Chondrocyte (in vitro differentiated cells): Measurements from ENCODE around the gene SEC24D. TPM values are rescaled to one million over a fixed set of nuclear protein-coding genes. Genes with fewer than 3 reads are reported as not detected.

ENCODE experiments used
- DNase-seq: peaks from one replicate; pipeline ENCODE4 v3.0.0; 2021; ENCODE audit warnings: mixed read lengths, low spot score
- H3K27ac Mint-ChIP-seq: one replicate; pipeline ENCODE4 v1.8.0; 2021; ENCODE audit warnings: mild to moderate bottlenecking, moderate library complexity, mixed read lengths; ENCODE audit not compliant: unreplicated experiment
- H3K27me3 Mint-ChIP-seq: 2 replicates; pipeline ENCODE4 v1.8.0; 2021; ENCODE audit warnings: low read depth, mixed read lengths
- H3K36me3 Mint-ChIP-seq: 2 replicates; pipeline ENCODE4 v1.8.0; 2021; ENCODE audit warnings: low read depth, mixed read lengths
- H3K4me1 Mint-ChIP-seq: 2 replicates; pipeline ENCODE4 v1.8.0; 2021; ENCODE audit warnings: low read depth, mild to moderate bottlenecking, mixed read lengths
- H3K4me3 Mint-ChIP-seq: one replicate; pipeline ENCODE4 v1.8.0; 2021; ENCODE audit warnings: mild to moderate bottlenecking, moderate library complexity, mixed read lengths; ENCODE audit not compliant: unreplicated experiment
- H3K9me3 Mint-ChIP-seq: 2 replicates; pipeline ENCODE4 v1.8.0; 2021; ENCODE audit warnings: low read depth, mixed read lengths
- total RNA-seq: library from RNA; stranded (reverse); gene quantifications from 3 replicates; pipeline ENCODE4 v1.2.1, GENCODE V29; 2021
- TF ChIP-seq, protein P1 (sequence below): fragments of 200-600 bp; sonication (generic); IDR thresholded peaks from 2 replicates; pipeline ENCODE4 v1.5.0; 2021; ENCODE audit warnings: antibody characterized with exemption, mild to moderate bottlenecking, moderate library complexity

Gene SEC24D
- total RNA-seq, 1 donor from 2014 or later, result 204 TPM

DNA sequence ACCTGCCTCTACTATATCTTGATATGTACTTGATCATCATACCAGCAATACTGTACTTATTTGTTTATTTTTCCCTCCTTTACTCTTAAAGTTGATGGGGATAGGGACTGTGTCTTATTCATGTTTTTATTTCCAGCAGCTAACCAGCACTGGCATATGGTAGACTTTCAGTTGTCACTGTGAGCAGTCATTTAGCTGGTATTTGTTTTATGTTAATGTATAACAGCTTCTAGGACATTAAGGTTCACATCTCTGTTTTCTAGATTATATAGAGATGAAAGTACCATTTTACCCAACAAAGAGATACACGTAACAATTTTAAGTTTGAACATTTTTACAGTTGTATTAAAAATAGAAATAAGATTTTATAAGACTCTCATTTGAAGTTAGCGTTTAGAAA, 132.8 kb downstream of the SEC24D start:
- Mint-ChIP-seq H3K4me1 (no peaks in the 10 kb centered on the region), H3K4me3 (no peak overlapping the region), H3K36me3 (peaks cover 26% of the 10 kb centered on the region), H3K9me3 (no peaks in the 10 kb centered on the region), H3K27ac (no peak overlapping the region), H3K27me3 (no peaks in the 10 kb centered on the region)
- DNase-seq, result no peak
- TF ChIP-seq, protein P1, sequence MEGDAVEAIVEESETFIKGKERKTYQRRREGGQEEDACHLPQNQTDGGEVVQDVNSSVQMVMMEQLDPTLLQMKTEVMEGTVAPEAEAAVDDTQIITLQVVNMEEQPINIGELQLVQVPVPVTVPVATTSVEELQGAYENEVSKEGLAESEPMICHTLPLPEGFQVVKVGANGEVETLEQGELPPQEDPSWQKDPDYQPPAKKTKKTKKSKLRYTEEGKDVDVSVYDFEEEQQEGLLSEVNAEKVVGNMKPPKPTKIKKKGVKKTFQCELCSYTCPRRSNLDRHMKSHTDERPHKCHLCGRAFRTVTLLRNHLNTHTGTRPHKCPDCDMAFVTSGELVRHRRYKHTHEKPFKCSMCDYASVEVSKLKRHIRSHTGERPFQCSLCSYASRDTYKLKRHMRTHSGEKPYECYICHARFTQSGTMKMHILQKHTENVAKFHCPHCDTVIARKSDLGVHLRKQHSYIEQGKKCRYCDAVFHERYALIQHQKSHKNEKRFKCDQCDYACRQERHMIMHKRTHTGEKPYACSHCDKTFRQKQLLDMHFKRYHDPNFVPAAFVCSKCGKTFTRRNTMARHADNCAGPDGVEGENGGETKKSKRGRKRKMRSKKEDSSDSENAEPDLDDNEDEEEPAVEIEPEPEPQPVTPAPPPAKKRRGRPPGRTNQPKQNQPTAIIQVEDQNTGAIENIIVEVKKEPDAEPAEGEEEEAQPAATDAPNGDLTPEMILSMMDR, result no peak

DNA sequence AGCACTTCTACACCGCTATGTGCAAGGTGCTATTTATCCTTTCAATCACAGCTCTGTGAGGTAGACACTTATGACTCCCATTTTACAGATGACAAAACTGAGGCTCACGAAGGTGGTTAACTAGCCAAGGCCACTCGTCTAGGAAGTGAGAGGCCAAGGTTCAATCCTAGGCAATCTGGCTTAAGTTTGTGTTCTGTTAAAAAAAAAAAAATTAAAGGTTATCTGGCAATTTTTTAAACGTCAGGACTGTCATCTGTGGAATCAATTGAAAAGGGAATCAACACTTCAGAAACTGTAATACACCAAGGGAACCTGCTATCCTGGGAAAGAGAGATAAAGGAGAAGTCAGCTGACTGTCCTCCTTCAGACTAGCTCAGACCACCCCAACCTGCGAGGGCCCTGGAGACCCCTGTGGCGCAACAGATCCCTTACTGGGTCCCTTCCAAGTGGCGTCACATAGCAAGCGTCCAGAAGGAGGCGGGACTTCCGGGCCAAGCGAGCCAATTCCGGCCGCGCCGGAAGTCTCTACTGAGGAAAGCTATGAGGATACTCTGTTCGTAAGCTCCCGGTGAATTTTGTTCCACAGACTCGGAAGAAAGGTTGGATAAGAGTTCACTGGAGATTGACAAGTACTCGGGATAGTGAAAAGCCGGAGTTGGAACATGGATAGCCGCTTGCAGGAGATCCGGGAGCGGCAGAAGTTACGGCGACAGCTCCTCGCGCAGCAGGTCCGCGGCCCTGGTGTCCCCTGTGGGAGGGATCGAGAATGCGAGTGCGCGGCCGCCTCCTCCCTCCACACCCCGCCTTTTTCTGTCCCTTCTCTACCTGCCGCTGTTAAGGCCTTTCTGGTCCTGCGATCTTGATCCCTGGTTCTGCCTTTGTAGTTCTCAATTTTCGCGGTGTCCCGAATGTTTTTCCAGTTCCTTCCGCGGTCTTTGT, 150.8 kb downstream of the SEC24D start, which contains the start of gene METTL14:
METTL14 (plus strand) TSS at position 520 of the 939 bp plus-strand sequence; CDS start at position 663, 143 bp downstream.
- H3K36me3 Mint-ChIP-seq, result peaks cover 7% of the 10 kb centered on the region
- H3K27ac Mint-ChIP-seq, result peak within 1 kb of the TSS; percentile 98
- H3K27me3 Mint-ChIP-seq, result peaks cover 4% of the 10 kb centered on the region
- TF ChIP-seq, protein P1, result peak; percentile 51
- DNase-seq, result peak; percentile 98
- H3K9me3 Mint-ChIP-seq, result no peaks in the 10 kb centered on the region
- peak within 1 kb of the TSS; percentile 98 for H3K4me3 Mint-ChIP-seq
- peaks cover 24% of the 10 kb centered on the region for H3K4me1 Mint-ChIP-seq

GRCh38 chr4:118683513-118683912, 152.4 kb downstream of the SEC24D start:
- Mint-ChIP-seq H3K4me1 (peaks cover 24% of the 10 kb centered on the region), H3K36me3 (peaks cover 3% of the 10 kb centered on the region), H3K27me3 (peaks cover 7% of the 10 kb centered on the region), H3K4me3 (no peak overlapping the region), H3K9me3 (no peaks in the 10 kb centered on the region), H3K27ac (no peak overlapping the region)
- no peak for DNase-seq
- TF ChIP-seq, protein P1, result no peak

GRCh38 chr4:118682928-118683327, 153.0 kb downstream of the SEC24D start:
- Mint-ChIP-seq H3K4me3 (no peak overlapping the region), H3K4me1 (peaks cover 24% of the 10 kb centered on the region), H3K36me3 (peaks cover 3% of the 10 kb centered on the region), H3K27ac (no peak overlapping the region), H3K9me3 (no peaks in the 10 kb centered on the region), H3K27me3 (peaks cover 7% of the 10 kb centered on the region)
- no peak for DNase-seq
- TF ChIP-seq, protein P1, result peak; percentile 80

DNA sequence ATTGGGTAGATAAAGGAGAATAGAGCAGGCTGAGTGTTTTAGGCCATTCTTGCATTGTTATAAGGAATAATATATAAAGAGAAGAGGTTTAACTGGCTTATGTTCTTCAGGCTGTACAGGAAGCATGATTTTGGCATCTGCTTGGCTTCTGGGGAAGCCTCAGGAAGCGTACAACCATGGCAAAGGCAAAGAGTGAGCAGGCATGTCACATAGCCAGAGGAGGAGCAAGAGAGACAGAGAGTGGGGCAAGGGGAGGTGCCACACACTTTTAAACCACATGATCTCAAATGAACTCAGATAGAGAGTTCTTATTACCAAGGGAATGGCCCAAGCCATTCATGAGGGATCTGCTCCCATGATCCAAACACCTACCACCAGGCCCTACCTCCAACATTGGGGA, 155.1 kb downstream of the SEC24D start:
- H3K27ac Mint-ChIP-seq, result no peak overlapping the region
- TF ChIP-seq, protein P1, result no peak
- DNase-seq, result no peak
- peaks cover 9% of the 10 kb centered on the region for H3K4me1 Mint-ChIP-seq
- no peak overlapping the region for H3K4me3 Mint-ChIP-seq
- H3K27me3 Mint-ChIP-seq, result peaks cover 7% of the 10 kb centered on the region
- no peaks in the 10 kb centered on the region for H3K9me3 Mint-ChIP-seq
- no peaks in the 10 kb centered on the region for H3K36me3 Mint-ChIP-seq
